Ovary (tissue), 10 donors: Measurements from ENCODE around the gene SP140. TPM values are rescaled to one million over a fixed set of nuclear protein-coding genes. Genes with fewer than 3 reads are reported as not detected.

ENCODE experiments used
- DNase-seq, 5 donors: peaks; one replicate each; pipeline ENCODE4 v3.0.0-alpha.2; 2019 to 2020
- H3K27ac ChIP-seq, 2 donors: fragments of 200-600 bp; one replicate each; pipeline versions ENCODE4 v1.5.1 to v1.8.0; 2019 to 2022
- H3K27me3 ChIP-seq: fragments of 200-600 bp; one replicate; pipeline ENCODE4 v1.8.0; 2022
- H3K36me3 ChIP-seq: fragments of 200-600 bp; sonication (generic); one replicate; pipeline ENCODE4 v1.5.1; 2019
- H3K4me1 ChIP-seq: one replicate; pipeline ENCODE4 v1.8.1; 2013; ENCODE audit warnings: mild to moderate bottlenecking, moderate library complexity; ENCODE audit not compliant: insufficient read depth
- H3K4me3 ChIP-seq: fragments of 200-600 bp; sonication (generic); one replicate; pipeline ENCODE4 v1.5.1; 2017
- H3K9me3 ChIP-seq, 2 donors: fragments of 200-600 bp in 1 of 2; sonication (generic) in 1 of 2; one replicate each; pipeline versions ENCODE4 v1.5.1 to v1.8.1; 2013 to 2019; ENCODE audit warnings: mild to moderate bottlenecking in 1 of 2, moderate library complexity in 1 of 2
- EP300 ChIP-seq: sonication (generic); formaldehyde crosslinking; IDR thresholded peaks from one replicate; pipeline ENCODE4 v1.6.1; 2017; ENCODE audit warnings: antibody characterized with exemption
- POLR2A ChIP-seq: fragments of 450-650 bp; IDR thresholded peaks from one replicate; pipeline ENCODE4 v1.6.1; 2017; ENCODE audit warnings: antibody characterized with exemption, mild to moderate bottlenecking, moderate library complexity
- WGBS, 3 donors: extraction: QIAGEN DNeasy Blood & Tissue Kit in 1 of 3; methylation state at CpG; one replicate each; pipeline versions ENCODE4 v1.1.5 to v1.1.7; 2013 to 2017; 5-methylcytosine and 5-hydroxymethylcytosine counted together
- intact Hi-C, 4 donors: fragments of 100-400 bp; cut with DNase I; formaldehyde crosslinking; loops; one replicate each; pipeline versions ENCODE4 v1.11.0 to v1.15.1; 2022 to 2023
- long read RNA-seq, 3 donors: library from polyadenylated mRNA in 2 of 3; unstranded in 2 of 3; transcript quantifications; one replicate each; pipeline ENCODE4 v2.0.0 and lab custom pipeline, GENCODE V29; 2021 to 2026
- polyA plus RNA-seq, 2 donors: library from polyadenylated mRNA; stranded (reverse); fragments of 200-250 nt in 1 of 2; fragments of 350-450 nt in 1 of 2; fragmentation: Illumina TruSeq in 1 of 2; extraction: RNeasy Lipid Tissue Mini Kit (QIAGEN cat#74804) in 1 of 2; gene quantifications; one replicate each; pipeline ENCODE4 v1.2.3, GENCODE V29; 2013 to 2014
- total RNA-seq, 7 donors: library from RNA; depleted of rRNA in 2 of 7; stranded (reverse); fragments of >200 nt in 2 of 7; fragmentation: NEBNext Ultra II Directional in 3 of 7; extraction: Animal tissue kit (Norgen Biotek cat#: 25700) in 3 of 7; gene quantifications; one replicate each; pipeline versions ENCODE4 v1.1.0 to v1.2.4, GENCODE V29; 2016 to 2023
- TF ChIP-seq, protein P1 (sequence below), 3 donors: fragments of 450-650 bp in 2 of 3; fragments of 200-600 bp in 1 of 3; IDR thresholded peaks; one replicate each; pipeline versions ENCODE4 v1.5.1 to v1.8.0; 2016 to 2022; ENCODE audit warnings: antibody characterized with exemption in 3 of 3, mild to moderate bottlenecking in 1 of 3
- donor health status: DM: no; HTN: no; CAD: no; lungs with moderate emphysema.
- donor health status: DM: no; HTN: no; CAD: no.
- donor health status: Bipolar disorder and iron deficiency.
- donor health status: DM: yes; HTN: yes; CAD: no.
- donor health status: DM: no; HTN: no; CAD: no.
- donor health status: DM: yes; HTN: yes; CAD: no.

SP140 gene
- 1 to 10 TPM in 4 of 7 donors, under 1 TPM in 3; 0.28 to 3.4 (median 1.0) TPM for total RNA-seq
- polyA plus RNA-seq, result 1 to 10 TPM in 1 of 2 donors, under 1 TPM in 1; 0.23 to 2.0 TPM
- long read RNA-seq, donor 1, partial matches to known transcripts, result 0 of 2 reads
- long read RNA-seq, donor 1, other reads (novel, unspliced or antisense), result 2 of 2 reads
- long read RNA-seq, donor 2, result 0 reads
- long read RNA-seq, donor 3, partial matches to known transcripts, result 0 of 2 reads
- long read RNA-seq, donor 3, other reads (novel, unspliced or antisense), result 2 of 2 reads

DNA sequence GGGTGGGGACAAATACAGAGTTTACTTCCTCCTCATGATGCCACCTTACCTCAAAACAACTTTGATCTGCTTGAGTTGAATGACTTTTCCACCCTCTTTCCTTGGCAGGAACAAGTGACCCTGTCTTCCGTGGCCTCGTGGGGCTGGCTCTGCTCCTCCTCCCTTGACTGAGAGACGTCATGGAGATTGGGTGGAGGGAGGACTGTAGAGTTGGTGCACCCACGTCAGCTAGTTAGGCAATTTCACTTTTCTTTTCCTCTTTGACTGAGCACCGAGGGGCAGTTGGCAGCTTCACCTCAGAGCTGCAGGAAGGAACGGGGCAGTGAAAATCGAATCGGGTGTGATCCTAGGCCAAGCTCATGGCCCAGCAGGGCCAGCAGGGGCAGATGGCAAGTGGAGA, at the start of gene SP140:
Gene SP140 (plus strand): TSS at position 251 of the 400 bp plus-strand sequence. CDS start 109 bp downstream, at position 360.
- TF ChIP-seq, protein P1, sequence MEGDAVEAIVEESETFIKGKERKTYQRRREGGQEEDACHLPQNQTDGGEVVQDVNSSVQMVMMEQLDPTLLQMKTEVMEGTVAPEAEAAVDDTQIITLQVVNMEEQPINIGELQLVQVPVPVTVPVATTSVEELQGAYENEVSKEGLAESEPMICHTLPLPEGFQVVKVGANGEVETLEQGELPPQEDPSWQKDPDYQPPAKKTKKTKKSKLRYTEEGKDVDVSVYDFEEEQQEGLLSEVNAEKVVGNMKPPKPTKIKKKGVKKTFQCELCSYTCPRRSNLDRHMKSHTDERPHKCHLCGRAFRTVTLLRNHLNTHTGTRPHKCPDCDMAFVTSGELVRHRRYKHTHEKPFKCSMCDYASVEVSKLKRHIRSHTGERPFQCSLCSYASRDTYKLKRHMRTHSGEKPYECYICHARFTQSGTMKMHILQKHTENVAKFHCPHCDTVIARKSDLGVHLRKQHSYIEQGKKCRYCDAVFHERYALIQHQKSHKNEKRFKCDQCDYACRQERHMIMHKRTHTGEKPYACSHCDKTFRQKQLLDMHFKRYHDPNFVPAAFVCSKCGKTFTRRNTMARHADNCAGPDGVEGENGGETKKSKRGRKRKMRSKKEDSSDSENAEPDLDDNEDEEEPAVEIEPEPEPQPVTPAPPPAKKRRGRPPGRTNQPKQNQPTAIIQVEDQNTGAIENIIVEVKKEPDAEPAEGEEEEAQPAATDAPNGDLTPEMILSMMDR (IDR thresholded peaks at IDR 0.05), result no peak
- no peak for TF ChIP-seq POLR2A
- no peak for TF ChIP-seq EP300
- WGBS, 3 donors, result 87 to 91% (median 89%) methylated on average over 8 of the region's 8 CpGs
- H3K36me3 ChIP-seq, result no peaks in the 10 kb centered on the region
- H3K4me1 ChIP-seq, result peaks cover under 1% of the 10 kb centered on the region
- no peak within 1 kb of the TSS for H3K4me3 ChIP-seq
- DNase-seq, result no peak
- H3K27me3 ChIP-seq, result no peaks in the 10 kb centered on the region
- H3K9me3 ChIP-seq, result no peaks in the 10 kb centered on the region
- no peak within 1 kb of the TSS for H3K27ac ChIP-seq
- intact Hi-C loops, result no loop called here

- Histone ChIP-seq H3K27me3 (no peaks in the 10 kb centered on the region), H3K4me3 (no peak overlapping the region), H3K27ac (no peak overlapping the region), H3K9me3 (no peaks in the 10 kb centered on the region), H3K4me1 (no peaks in the 10 kb centered on the region), H3K36me3 (no peaks in the 10 kb centered on the region)
- TF ChIP-seq, protein P1 (IDR thresholded peaks at IDR 0.05), result no peak
- no peak for TF ChIP-seq EP300
- no peak for TF ChIP-seq POLR2A
- WGBS, 3 donors, result 76 to 83% (median 82%) methylated on average over 3 of the region's 3 CpGs
- no peak for DNase-seq
- intact Hi-C loops, result no loop called here
Measured at GRCh38 chr2:230176996-230177395, 48.5 kb upstream of the SP140 start.

DNA sequence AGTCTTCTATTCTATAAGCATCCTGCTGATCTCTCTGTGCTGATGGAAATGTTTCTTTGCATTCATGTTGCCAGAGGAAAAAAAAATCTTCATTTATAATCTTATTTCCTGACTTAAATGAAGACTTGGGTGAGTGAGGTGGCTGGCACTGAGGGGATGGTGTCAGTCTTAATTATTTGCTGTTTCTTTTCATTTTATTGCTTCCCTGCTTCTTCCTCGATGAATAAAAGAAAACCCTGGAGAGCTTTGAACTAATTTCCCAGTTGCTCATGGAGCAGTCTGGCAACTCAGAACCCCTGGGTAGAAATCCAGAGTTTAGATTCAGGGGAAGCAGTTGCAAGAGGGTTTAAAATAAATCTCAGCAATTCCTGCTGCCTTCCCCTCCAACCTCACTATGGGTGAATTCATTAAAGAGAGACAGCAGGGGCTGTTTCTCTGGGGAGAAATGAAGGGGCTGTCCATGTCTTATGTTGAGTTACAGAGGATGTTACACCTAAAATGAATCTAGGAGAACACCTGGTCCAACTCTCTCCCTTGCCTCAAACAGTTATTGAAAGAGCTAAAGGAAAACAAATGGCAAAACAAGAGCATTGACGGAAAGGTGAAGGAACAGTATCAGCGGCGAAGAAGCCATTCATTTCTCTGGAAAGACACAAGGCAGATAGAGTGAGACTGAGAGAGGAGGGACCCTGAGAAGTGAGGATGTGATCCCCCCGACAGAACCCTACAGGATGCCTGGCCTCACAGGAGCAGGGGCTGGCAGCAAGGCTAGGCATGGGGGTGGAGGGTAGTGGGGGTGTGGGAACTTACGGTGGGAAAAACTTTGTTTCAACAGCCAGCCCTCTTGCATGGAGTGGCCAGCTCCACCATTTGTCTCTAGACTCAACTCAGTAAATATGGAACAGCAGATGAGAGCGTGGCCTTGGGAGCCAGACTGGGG, 46.7 kb upstream of the SP140 start:
- Histone ChIP-seq H3K9me3 (no peaks in the 10 kb centered on the region), H3K4me1 (no peaks in the 10 kb centered on the region), H3K27ac (no peak overlapping the region), H3K27me3 (no peaks in the 10 kb centered on the region), H3K36me3 (no peaks in the 10 kb centered on the region), H3K4me3 (no peak overlapping the region)
- DNase-seq, result no peak
- 86 to 92% (median 91%) methylated on average over 7 of the region's 7 CpGs for WGBS, 3 donors
- intact Hi-C loops, result no loop called here
- TF ChIP-seq EP300 (no peak), POLR2A (no peak)
- TF ChIP-seq, protein P1 (IDR thresholded peaks at IDR 0.05), result no peak

GRCh38 chr2:230179907-230180306, 45.6 kb upstream of the SP140 start:
- Histone ChIP-seq H3K9me3 (no peaks in the 10 kb centered on the region), H3K4me1 (no peaks in the 10 kb centered on the region), H3K27ac (no peak overlapping the region), H3K4me3 (no peak overlapping the region), H3K27me3 (no peaks in the 10 kb centered on the region), H3K36me3 (no peaks in the 10 kb centered on the region)
- no peak for DNase-seq
- WGBS, 3 donors, result 86 to 89% (median 87%) methylated on average over 7 of the region's 7 CpGs
- TF ChIP-seq EP300 (no peak), POLR2A (no peak)
- TF ChIP-seq, protein P1 (IDR thresholded peaks at IDR 0.05), result no peak
- intact Hi-C loops, result no loop called here
